B cell (primary cell): ENCODE results near the gene THRB. TPM values are rescaled to one million over a fixed set of nuclear protein-coding genes. Genes with fewer than 3 reads are reported as not detected.

Experiments
- ATAC-seq: fragments of 200-7000 bp; cut with Tn5 transposase; one replicate; pipeline ENCODE4 v1.10.0; 2021; ENCODE audit warnings: low read depth, mild to moderate bottlenecking, moderate number of reproducible peaks, moderate library complexity
- CTCF ChIA-PET: fragments of 350-600 bp; sonication (Branson Sonifier 250); formaldehyde crosslinking; loops from one replicate; lab custom pipeline; 2021; ENCODE audit warnings: antibody characterized with exemption, inconsistent platforms; lab: Charles Lee
- POLR2A ChIA-PET: fragments of 350-600 bp; sonication (Branson Sonifier 250); formaldehyde crosslinking; loops from one replicate; lab custom pipeline; 2021; ENCODE audit warnings: antibody characterized with exemption; lab: Charles Lee
- DNase-seq: peaks from one replicate; pipeline ENCODE4 v3.0.0; 2013
- H2AFZ ChIP-seq: 2 replicates; pipeline ENCODE4 v1.6.1; 2012; ENCODE audit warnings: mild to moderate bottlenecking, low read depth, low read length; ENCODE audit not compliant: insufficient read depth, poor library complexity, severe bottlenecking
- H3K27ac ChIP-seq, 2 donors: 1 replicate in 1 of 2; 2 replicates in 1 of 2; pipeline ENCODE4 v1.5.1; 2012 to 2013; ENCODE audit warnings: low read length in 2 of 2, mild to moderate bottlenecking in 2 of 2, moderate library complexity in 1 of 2
- H3K27me3 ChIP-seq, 4 experiments: fragments of 200-600 bp in 1 of 4; sonication (generic) in 1 of 4; replicated peaks in 1 of 4; 1 replicate in 2 of 4; 2 replicates in 2 of 4; pipeline versions ENCODE4 v1.6.1 to v1.7.0; 2013 to 2016; ENCODE audit warnings: low read length in 3 of 4, mild to moderate bottlenecking in 2 of 4, mixed read lengths in 1 of 4, moderate library complexity in 1 of 4; ENCODE audit not compliant: insufficient read depth in 4 of 4, control insufficient read depth in 3 of 4; ENCODE audit errors: control extremely low read depth in 1 of 4
- H3K36me3 ChIP-seq, 2 experiments: replicated peaks in 1 of 2; 1 replicate in 1 of 2; 2 replicates in 1 of 2; pipeline versions ENCODE4 v1.6.1 to v1.7.1; 2013; ENCODE audit warnings: low read length in 1 of 2; ENCODE audit not compliant: insufficient read depth in 2 of 2, control insufficient read depth in 1 of 2; ENCODE audit errors: control extremely low read depth in 1 of 2, extremely low read depth in 1 of 2
- H3K4me1 ChIP-seq, 2 donors: fragments of 200-600 bp in 1 of 2; sonication (generic) in 1 of 2; 1 replicate in 1 of 2; 2 replicates in 1 of 2; pipeline versions ENCODE4 v1.5.1 to v1.6.1; 2013 to 2017; ENCODE audit warnings: low read length in 2 of 2; ENCODE audit not compliant: control insufficient read depth in 2 of 2, insufficient read depth in 2 of 2
- H3K4me2 ChIP-seq: replicated peaks from 2 replicates; pipeline ENCODE3; 2012; ENCODE audit warnings: mild to moderate bottlenecking, low read depth, low read length; ENCODE audit not compliant: poor library complexity, severe bottlenecking
- H3K4me3 ChIP-seq, 5 experiments: fragments of 200-600 bp in 1 of 5; sonication (generic) in 1 of 5; 1 replicate in 3 of 5; 2 replicates in 2 of 5; pipeline versions ENCODE4 v1.5.1 to v1.7.0; 2011 to 2016; ENCODE audit warnings: low read length in 4 of 5, mild to moderate bottlenecking in 4 of 5, low read depth in 2 of 5, control low read depth in 1 of 5, moderate library complexity in 1 of 5; ENCODE audit not compliant: insufficient read depth in 1 of 5; ENCODE audit errors: control extremely low read depth in 1 of 5, extremely low read depth in 1 of 5
- H3K79me2 ChIP-seq: fragments of 200-600 bp; sonication (generic); one replicate; pipeline ENCODE4 v1.6.0; 2016; ENCODE audit warnings: low read length; ENCODE audit not compliant: control insufficient read depth, insufficient read depth
- H3K9ac ChIP-seq: fragments of 200-600 bp; sonication (generic); 2 replicates; pipeline ENCODE4 v1.6.1; 2017; ENCODE audit warnings: mild to moderate bottlenecking, low read length, moderate library complexity
- H3K9me3 ChIP-seq, 3 donors: one replicate each; pipeline versions ENCODE4 v1.6.1 to v1.7.1; 2013; ENCODE audit warnings: low read length in 2 of 3; ENCODE audit not compliant: control insufficient read depth in 2 of 3, insufficient read depth in 1 of 3; ENCODE audit errors: control extremely low read depth in 1 of 3
- H4K20me1 ChIP-seq: 2 replicates; pipeline ENCODE4 v1.6.0; 2012; ENCODE audit warnings: mild to moderate bottlenecking, low read length; ENCODE audit not compliant: insufficient read depth, control insufficient read depth, poor library complexity, severe bottlenecking
- H3K27ac Mint-ChIP-seq: one replicate; pipeline ENCODE4 v1.8.0; 2021; ENCODE audit warnings: mixed read lengths
- H3K27me3 Mint-ChIP-seq: one replicate; pipeline ENCODE4 v1.8.0; 2021; ENCODE audit warnings: mixed read lengths
- H3K4me1 Mint-ChIP-seq: one replicate; pipeline ENCODE4 v1.8.0; 2021; ENCODE audit warnings: mixed read lengths
- H3K4me3 Mint-ChIP-seq: one replicate; pipeline ENCODE4 v1.8.0; 2021; ENCODE audit warnings: mixed read lengths
- H3K9me3 Mint-ChIP-seq: one replicate; pipeline ENCODE4 v1.8.0; 2022; ENCODE audit warnings: mixed read lengths; ENCODE audit not compliant: insufficient read depth
- CTCF ChIP-seq: fragments of 200-600 bp; IDR thresholded peaks from one replicate; pipeline ENCODE4 v1.8.0; 2022; ENCODE audit warnings: antibody characterized with exemption, mild to moderate bottlenecking
- EZH2 ChIP-seq: IDR thresholded peaks from 2 replicates; pipeline ENCODE4 v1.6.1; 2012; ENCODE audit warnings: borderline replicate concordance, low read depth, mild to moderate bottlenecking, moderate library complexity, low read length; ENCODE audit not compliant: insufficient read depth, poor library complexity, severe bottlenecking
- WGBS: methylation state at CpG from one replicate; pipeline ENCODE4 v1.1.5; 2013; ENCODE audit warnings: missing lambda C conversion rate; ENCODE audit not compliant: insufficient coverage; 5-methylcytosine and 5-hydroxymethylcytosine counted together
- intact Hi-C: fragments of 100-400 bp; cut with micrococcal nuclease; formaldehyde crosslinking; loops from one replicate; pipeline ENCODE4 v1.10.0; 2022
- polyA plus RNA-seq: library from polyadenylated mRNA; depleted of rRNA; stranded (reverse); fragments of >200 nt; gene quantifications from 2 replicates; pipeline ENCODE4 v1.2.3, GENCODE V29; 2012
- total RNA-seq, 2 donors: library from RNA; stranded (reverse); fragments of 120-200 nt in 1 of 2; gene quantifications; 1 replicate in 1 of 2; 2 replicates in 1 of 2; pipeline versions ENCODE4 v1.2.3 to v1.2.4, GENCODE V29; 2013 to 2022

THRB gene
- total and polyA plus RNA-seq, 2 donors (not counting 1 experiment from before 2014, with no cell fraction given): 0.86 to 1.8 TPM

GRCh38 chr3:24540821-24541220, 46.2 kb upstream of the THRB start:
- Histone ChIP-seq H2AFZ (no peak overlapping the region), H3K4me1 (no peaks in the 10 kb centered on the region), H3K4me3 (no peak overlapping the region), H3K36me3 (no peaks in the 10 kb centered on the region), H3K9me3 (no peaks in the 10 kb centered on the region), H3K79me2 (no peaks in the 10 kb centered on the region), H3K4me2 (no peak overlapping the region), H3K9ac (no peak overlapping the region), H3K27me3 (no peaks in the 10 kb centered on the region), H4K20me1 (no peaks in the 10 kb centered on the region), H3K27ac (no peak overlapping the region)
- intact Hi-C loops: no loop called here
- no peak overlapping the region for H3K4me3 Mint-ChIP-seq
- H3K27ac Mint-ChIP-seq: no peak overlapping the region
- no peak for DNase-seq
- no peaks in the 10 kb centered on the region for H3K9me3 Mint-ChIP-seq
- H3K27me3 Mint-ChIP-seq: peaks cover 8% of the 10 kb centered on the region
- POLR2A ChIA-PET: no interaction called here
- no CpG with 5 or more reads among the region's 2 CpGs for WGBS
- TF ChIP-seq CTCF: no peak
- TF ChIP-seq EZH2: no peak
- ATAC-seq: no peak
- CTCF ChIA-PET: no interaction called here
- H3K4me1 Mint-ChIP-seq: no peaks in the 10 kb centered on the region

DNA sequence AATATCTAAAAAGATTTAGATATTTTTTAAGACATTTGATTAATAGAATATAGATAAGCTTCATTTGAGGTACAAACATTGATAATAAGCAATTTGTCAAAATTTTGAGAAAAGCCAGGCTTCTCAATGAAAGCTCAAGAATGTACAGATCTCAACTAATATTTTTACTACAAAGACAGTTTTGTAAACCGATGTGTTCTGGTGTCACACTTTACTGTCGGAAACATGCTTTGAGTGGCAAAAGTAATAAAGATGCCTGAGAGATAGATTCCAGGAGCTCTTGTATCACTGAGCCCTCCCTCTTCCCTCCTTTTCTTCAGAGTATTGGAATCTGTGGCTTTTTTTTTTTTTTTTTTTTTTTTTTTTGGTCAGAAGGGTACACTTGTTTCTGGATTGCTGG, 45.0 kb upstream of the THRB start:
- no peaks in the 10 kb centered on the region for H3K9me3 ChIP-seq
- TF ChIP-seq EZH2: no peak
- no peak for TF ChIP-seq CTCF
- no peak overlapping the region for H3K4me3 ChIP-seq
- H3K27ac ChIP-seq: no peak overlapping the region
- ChIA-PET POLR2A (no interaction called here), CTCF (interaction anchor here (0.6 kb wide), 1 partner anchor 270 kb away, joined by 7 read pairs; no protein-coding TSS in a partner anchor)
- H3K9ac ChIP-seq: no peak overlapping the region
- H3K4me1 Mint-ChIP-seq: no peaks in the 10 kb centered on the region
- no peaks in the 10 kb centered on the region for H3K4me1 ChIP-seq
- no peak overlapping the region for H3K27ac Mint-ChIP-seq
- no peaks in the 10 kb centered on the region for H4K20me1 ChIP-seq
- H3K4me3 Mint-ChIP-seq: no peak overlapping the region
- no peak for ATAC-seq
- no peaks in the 10 kb centered on the region for H3K79me2 ChIP-seq
- H3K27me3 ChIP-seq: no peaks in the 10 kb centered on the region
- intact Hi-C loops: no loop called here
- H3K36me3 ChIP-seq: no peaks in the 10 kb centered on the region
- no CpG with 5 or more reads among the region's 2 CpGs for WGBS
- no peak overlapping the region for H2AFZ ChIP-seq
- peaks cover 8% of the 10 kb centered on the region for H3K27me3 Mint-ChIP-seq
- no peak overlapping the region for H3K4me2 ChIP-seq
- no peak for DNase-seq
- no peaks in the 10 kb centered on the region for H3K9me3 Mint-ChIP-seq
